ENCODE data around the gene TARS3. TPM values are rescaled to one million over a fixed set of nuclear protein-coding genes. Genes with fewer than 3 reads are reported as not detected.

The TARS3 gene
- total RNA-seq, 4 donors from 2014 or later = 11.4 to 20.5 (median 15.3) TPM

DNA sequence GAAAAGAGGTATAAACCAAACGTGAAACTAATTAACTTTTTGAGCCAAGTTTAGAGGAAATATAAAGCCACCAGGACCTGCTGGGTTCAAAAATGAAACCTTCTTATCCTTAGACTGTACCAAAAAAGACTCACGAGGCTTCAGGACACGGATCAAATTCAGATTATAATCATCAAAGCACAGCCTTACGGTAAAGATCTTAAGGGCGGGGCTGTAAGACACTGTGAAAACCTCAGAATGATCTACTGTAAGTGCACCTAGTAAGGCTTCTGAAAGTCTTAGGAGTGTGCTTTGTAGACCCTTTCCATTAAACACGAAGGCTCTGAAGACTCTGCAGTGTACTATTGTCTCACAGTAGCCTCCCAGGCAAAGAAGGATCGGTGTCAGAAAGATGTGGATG lies 26.8 kb downstream of the TARS3 start:
- DNase-seq (ENCODE audit: low spot score) (no peak), ATAC-seq (ENCODE audit: low FRiP score) (no peak)
- TF ChIP-seq, protein P1, sequence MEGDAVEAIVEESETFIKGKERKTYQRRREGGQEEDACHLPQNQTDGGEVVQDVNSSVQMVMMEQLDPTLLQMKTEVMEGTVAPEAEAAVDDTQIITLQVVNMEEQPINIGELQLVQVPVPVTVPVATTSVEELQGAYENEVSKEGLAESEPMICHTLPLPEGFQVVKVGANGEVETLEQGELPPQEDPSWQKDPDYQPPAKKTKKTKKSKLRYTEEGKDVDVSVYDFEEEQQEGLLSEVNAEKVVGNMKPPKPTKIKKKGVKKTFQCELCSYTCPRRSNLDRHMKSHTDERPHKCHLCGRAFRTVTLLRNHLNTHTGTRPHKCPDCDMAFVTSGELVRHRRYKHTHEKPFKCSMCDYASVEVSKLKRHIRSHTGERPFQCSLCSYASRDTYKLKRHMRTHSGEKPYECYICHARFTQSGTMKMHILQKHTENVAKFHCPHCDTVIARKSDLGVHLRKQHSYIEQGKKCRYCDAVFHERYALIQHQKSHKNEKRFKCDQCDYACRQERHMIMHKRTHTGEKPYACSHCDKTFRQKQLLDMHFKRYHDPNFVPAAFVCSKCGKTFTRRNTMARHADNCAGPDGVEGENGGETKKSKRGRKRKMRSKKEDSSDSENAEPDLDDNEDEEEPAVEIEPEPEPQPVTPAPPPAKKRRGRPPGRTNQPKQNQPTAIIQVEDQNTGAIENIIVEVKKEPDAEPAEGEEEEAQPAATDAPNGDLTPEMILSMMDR (IDR thresholded peaks at IDR 0.05) = no peak

DNA sequence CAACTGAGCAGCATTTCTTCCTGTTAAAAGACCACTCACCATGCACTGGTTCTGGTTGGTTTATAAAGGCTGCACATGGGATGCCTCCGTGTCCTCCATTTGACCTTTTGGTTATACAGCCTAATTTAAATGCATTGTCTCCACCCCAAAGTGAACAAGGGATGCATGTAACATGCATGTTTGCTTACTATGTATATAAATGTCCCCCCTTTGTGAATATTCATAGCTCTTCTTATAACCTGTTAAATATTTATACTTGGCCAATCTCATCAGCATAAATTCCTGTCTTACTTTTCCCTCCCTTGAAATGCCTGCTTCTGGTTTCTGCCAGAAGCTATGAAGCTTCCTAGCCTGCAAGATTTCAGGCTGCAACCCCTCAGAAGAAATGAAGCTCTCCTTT lies 27.4 kb downstream of the TARS3 start:
- DNase-seq (ENCODE audit: low spot score) (no peak), ATAC-seq (ENCODE audit: low FRiP score) (no peak)
- TF ChIP-seq, protein P1 (IDR thresholded peaks at IDR 0.05) = no peak

DNA sequence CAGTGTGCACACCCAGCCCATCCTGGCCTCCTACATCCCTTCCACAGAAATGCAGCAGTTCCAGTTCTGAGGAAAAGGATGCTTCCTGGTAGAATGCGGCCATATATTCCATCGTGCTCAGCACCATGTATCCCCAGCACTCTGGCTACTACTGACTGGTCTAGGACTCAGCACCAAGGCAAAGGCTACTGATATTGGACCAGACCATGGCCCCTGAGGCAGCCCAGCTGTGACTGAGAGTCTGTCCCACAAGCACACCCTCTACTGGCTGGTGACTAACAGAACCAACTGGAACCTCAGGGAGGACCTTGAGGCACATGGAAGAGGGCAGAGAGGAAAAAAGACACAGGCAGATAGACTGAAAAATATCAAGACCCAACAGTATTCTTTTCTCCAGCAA lies 30.0 kb downstream of the TARS3 start:
- DNase-seq (ENCODE audit: low spot score) = no peak
- no peak for ATAC-seq (ENCODE audit: low FRiP score)
- TF ChIP-seq, protein P1 (IDR thresholded peaks at IDR 0.05) = no peak

DNA sequence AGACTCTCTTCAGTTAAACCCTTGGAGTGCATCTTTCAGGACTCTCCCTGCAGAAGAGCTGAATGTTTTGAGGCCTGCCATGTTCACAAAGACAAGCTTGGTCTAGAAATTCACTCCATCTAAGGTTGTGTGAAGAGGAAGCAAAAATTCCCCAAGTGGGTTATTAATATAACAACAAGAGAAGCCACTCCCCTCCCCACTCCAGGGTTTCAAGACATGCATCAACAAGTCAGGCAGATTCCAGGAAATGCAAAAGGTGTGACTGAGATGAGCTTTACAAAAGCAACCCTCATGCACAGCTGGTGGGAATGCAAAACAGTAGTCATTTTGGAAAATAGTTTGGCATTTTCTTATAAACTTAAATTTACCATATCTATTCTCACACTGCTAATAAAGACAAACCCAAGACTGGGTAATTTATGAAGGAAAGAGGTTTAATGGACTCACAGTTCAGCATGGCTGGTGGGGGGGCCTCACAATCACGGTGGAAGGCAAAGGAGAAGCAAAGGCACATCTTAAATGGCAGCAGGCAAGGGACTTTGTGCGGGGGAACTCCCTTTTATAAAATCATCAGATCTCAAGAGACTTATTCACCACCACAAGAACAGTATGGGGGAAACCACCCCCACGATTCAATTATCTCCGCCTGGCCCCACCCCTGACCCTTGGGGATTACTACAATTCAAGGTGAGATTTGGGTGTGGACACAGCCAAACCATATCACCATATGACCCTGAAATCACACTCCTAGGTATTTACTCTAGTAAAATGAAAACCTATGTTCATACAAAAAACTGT lies 31.3 kb downstream of the TARS3 start:
- DNase-seq (ENCODE audit: low spot score) (no peak), ATAC-seq (ENCODE audit: low FRiP score) (no peak)
- TF ChIP-seq, protein P1 (IDR thresholded peaks at IDR 0.05) = no peak

DNA sequence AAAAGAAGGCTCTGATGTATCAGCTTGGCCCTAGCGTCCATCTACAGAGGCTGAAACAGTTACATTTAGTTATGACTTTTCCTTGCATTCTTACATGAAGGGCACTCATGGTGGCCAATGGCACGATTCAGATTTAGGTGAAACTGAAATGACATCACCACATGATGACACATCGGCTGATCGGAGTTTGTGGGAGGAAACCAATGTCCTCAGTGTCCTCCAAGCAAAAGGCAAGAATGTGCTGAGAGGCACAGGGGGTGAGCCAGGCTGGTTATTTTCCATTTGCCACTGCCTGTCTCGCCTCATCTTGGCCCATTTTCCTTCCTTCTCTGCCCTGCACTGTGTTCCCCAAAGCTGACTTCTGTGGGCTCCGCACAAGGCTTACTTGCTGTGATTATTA lies 34.4 kb downstream of the TARS3 start:
- TF ChIP-seq, protein P1 (IDR thresholded peaks at IDR 0.05) = no peak
- no peak for DNase-seq (ENCODE audit: low spot score)
- ATAC-seq (ENCODE audit: low FRiP score) = no peak

DNA sequence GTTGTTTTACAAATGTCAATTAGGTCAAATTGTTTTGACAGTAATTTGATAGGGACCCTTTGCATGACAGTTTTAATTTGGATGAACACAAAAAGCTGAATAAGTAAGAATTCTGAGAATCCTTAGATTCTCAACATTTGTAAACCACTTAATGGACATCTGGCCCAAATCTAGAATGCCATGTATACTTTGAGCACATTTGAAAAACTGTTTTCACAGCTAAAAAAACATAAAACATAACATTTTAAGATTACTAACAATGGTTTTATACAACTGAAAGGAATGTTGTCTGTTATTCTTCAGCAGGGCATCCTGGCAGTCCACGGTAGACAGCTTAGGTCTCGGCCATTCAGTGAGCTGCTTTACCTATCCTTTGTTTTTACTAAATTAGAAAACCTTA lies 37.6 kb downstream of the TARS3 start:
- TF ChIP-seq, protein P1 (IDR thresholded peaks at IDR 0.05) = no peak
- no peak for DNase-seq (ENCODE audit: low spot score)
- ATAC-seq (ENCODE audit: low FRiP score) = no peak

DNA sequence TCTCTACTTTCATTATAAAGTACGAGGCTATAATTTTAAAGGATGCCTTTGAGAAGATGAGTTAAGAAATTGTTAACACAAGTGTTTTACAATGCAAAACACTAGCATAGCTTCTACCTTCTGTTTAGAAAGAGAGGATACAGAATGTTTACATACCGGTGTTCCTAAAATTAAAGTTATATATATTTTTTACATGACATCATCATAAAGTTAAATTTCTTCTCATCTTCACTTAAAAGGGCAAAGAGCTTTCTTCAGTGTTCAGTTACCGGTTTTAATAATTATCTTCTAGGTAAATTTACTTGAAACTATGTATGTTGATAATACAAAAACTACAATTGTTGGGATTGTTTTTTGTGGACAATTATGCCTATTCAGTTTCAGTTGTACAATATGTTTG lies 39.4 kb downstream of the TARS3 start:
- TF ChIP-seq, protein P1 (IDR thresholded peaks at IDR 0.05) = no peak
- ATAC-seq (ENCODE audit: low FRiP score) (no peak), DNase-seq (ENCODE audit: low spot score) (no peak)
